ENCODE measurements around the gene C3orf20.
"Not testable (repeated sequence)": the region's sequence is repeated elsewhere in the genome, so short reads cannot be mapped to it uniquely, and the experiment has no call there.

The C3orf20 gene

GRCh38 chr3:14798231-14798630 is 123.3 kb downstream of the C3orf20 start:
- no peak for DNase-seq (ENCODE audit: low read depth)

DNA sequence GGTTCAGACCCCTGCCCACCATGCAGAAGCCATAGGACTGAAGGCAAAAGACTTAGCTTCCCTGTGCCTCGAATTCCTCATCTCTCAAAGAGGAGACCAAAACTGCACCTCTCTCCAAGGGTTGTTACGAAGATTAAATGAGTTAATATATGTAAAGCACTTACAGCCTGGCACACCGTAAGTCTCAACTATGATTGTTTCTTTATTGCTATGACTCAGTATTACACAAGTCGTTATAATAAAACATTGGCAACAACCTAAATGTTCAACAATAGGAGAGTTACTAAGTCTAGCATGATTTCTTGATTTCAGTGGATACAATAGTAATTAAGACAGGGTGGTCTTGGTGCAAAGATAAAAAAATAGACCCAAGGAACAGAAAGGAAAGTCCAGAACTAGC is 124.2 kb downstream of the C3orf20 start:
- DNase-seq (ENCODE audit: low read depth): no peak

GRCh38 chr3:14801031-14801430 is 126.1 kb downstream of the C3orf20 start:
- DNase-seq (ENCODE audit: low read depth): no peak

DNA sequence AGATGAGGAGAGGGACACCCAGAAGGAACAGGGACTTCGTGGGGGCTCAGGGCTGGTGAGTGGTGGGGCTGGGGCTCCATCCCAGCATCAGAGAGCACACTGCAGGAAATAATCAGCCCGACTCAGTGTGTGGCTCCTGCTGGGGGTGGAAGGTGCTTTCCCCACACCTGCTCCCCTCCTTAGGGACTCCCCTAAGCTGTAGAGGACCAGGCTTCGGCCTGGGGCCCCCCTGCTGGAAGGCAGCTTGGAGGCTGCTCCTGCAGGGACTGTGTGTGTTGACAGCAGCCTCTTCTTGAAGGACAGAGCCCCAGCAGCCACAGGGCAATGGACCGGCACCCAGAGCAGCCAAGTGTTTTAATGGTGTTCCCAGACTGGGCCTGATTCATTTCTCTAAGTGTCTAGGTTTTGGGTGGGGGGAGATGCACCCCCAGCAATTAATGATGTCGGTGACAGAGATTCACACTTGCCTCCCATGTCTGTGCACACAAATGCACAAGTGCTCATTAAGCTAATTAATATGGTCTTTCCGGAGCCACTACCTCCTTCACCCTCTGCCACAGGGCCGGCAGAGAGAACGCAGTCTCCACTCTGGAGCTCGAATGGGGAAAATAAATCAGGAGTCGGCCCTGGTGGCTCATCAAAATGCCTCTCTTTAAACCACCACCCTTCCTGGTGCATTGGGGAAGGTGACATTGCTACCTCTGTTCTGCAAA is 126.9 kb downstream of the C3orf20 start:
- no peak for DNase-seq (ENCODE audit: low read depth)

DNA sequence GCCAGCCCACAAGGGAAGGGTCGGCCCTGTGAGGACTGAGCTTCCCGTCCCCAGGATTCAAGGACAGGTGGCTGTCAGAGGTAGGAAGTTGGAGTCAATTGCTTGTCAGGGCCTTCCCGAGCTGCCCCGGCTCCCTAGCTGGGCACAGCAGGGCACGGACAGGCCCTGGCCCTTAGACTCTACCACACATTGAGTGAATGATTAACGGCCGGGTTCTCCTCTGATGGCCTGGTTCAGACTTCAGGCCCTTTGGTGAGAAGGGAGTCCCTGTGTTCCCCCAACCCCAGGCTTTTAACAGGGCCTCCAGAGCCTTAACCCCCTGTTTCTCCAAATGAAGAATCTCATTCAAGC is 127.4 kb downstream of the C3orf20 start:
- DNase-seq (ENCODE audit: low read depth): no peak

DNA sequence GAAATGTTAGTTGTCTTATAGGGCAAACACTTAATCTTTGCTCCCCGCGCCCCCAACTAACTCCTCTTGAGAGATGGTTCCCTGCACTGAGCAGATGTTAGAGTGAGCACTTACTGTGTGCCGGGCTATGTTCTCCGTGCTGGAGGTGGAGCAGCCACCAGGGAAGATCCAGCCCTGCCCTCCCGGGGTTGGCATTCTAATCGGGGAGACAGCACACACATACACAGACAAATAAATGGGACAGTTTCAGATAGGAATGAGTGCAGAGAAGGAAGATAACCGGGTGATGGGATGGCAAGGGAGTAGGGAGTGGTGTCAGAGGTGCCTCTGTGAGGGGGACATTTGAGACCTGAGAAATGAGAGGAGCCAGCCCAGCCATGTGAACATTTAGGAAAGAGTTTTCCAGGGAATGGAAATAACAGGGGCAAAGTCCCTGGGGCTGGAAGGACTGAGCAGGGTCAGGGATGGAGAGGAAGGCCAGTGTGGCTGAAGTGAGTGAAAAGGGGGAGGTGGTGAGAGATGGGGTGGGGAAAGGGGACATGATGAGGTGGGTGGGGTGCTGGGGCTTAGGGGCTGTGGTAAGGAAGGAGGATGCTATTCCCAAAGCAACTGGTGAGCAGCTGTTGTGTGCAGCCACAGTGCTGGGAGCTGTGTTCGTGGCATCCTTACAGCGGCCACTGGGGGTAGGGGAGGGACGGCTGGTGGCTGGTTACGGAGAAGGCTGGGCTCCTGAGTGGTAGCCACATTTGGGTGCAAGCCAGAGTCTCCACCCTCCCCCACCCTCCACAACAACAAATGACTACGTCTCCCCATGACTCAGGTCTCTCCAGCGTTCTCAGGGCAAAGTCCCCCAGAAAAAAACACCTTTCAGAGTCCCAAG is 128.4 kb downstream of the C3orf20 start:
- no peak for DNase-seq (ENCODE audit: low read depth)

DNA sequence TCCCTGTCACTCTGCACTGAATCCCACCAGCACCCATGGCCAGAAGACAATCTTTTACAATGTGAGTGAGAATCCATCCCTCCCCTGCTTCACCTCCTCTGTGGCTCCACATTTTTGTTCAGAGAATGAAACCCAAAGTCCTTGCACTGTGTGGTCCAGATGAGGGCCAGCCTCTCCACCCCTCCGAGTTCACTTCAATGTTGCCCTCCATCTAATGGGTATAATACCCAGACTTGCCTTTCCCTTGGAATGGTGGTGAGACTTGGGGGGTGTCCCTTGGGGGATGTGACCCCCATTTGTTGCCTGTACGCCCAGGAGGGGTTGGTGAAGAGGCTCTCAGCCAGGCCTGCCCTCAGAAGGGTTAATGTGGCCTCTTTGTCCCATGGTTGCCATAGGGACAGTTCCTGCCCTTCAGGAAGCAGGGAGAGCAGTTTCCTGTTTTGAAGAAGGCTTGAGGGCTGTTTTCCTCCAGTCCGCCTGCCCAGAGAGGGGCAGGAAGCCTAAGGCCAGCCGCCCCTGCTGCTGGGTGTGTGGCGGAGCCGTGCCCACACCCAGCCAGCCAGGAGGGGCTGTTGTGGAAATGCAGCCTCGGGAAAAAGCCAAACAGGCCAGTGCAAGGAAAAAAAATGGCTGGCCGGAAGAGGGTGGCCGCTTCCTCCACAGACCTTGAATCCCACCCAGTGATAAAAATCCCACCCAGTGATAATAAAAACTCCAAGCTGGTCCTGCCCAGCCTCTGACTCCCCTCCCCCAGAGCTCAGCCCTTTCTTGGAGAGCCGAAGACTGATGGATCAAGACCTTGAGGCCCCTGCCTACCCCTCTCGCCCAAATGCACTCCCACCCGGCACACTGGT is 129.3 kb downstream of the C3orf20 start:
- DNase-seq (ENCODE audit: low read depth): no peak

GRCh38 chr3:14804835-14805780 is 130.2 kb downstream of the C3orf20 start:
- no peak for DNase-seq (ENCODE audit: low read depth)

- DNase-seq (ENCODE audit: low read depth): no peak
Measured at GRCh38 chr3:14805961-14806537, 131.1 kb downstream of the C3orf20 start.

- DNase-seq (ENCODE audit: low read depth): no peak
Measured at GRCh38 chr3:14806641-14807263, 131.8 kb downstream of the C3orf20 start.

GRCh38 chr3:14808025-14808424 is 133.1 kb downstream of the C3orf20 start:
- no peak for DNase-seq (ENCODE audit: low read depth)

GRCh38 chr3:14808502-14809266 is 133.7 kb downstream of the C3orf20 start:
- no peak for DNase-seq (ENCODE audit: low read depth)

GRCh38 chr3:14809611-14810010 is 134.7 kb downstream of the C3orf20 start:
- not testable (repeated sequence) for DNase-seq (ENCODE audit: low read depth)

- DNase-seq (ENCODE audit: low read depth): no peak
Measured at GRCh38 chr3:14810070-14810791, 135.3 kb downstream of the C3orf20 start.

GRCh38 chr3:14810801-14811661 is 136.1 kb downstream of the C3orf20 start:
- no peak for DNase-seq (ENCODE audit: low read depth)

DNA sequence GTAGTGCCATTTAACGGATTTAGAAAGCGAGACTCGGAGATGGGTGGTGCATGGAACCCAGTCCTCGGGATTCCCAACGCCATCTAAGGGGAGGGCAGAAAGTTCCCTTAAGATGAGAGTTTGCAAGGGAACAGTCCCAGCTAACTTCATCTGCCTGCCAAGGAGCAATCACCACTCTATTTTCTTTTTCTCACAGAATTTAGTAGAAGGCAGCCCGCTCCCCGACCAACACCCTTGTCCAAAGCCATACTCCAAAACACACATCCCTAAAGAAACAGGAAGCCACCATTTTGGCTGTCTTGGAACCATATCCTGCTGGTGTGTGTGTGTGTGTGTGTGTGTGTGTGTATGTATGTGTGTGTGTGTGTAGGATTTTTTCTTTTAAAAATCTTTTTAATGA is 136.7 kb downstream of the C3orf20 start:
- no peak for DNase-seq (ENCODE audit: low read depth)

GRCh38 chr3:14812196-14812790 is 137.4 kb downstream of the C3orf20 start:
- no peak for DNase-seq (ENCODE audit: low read depth)

DNA sequence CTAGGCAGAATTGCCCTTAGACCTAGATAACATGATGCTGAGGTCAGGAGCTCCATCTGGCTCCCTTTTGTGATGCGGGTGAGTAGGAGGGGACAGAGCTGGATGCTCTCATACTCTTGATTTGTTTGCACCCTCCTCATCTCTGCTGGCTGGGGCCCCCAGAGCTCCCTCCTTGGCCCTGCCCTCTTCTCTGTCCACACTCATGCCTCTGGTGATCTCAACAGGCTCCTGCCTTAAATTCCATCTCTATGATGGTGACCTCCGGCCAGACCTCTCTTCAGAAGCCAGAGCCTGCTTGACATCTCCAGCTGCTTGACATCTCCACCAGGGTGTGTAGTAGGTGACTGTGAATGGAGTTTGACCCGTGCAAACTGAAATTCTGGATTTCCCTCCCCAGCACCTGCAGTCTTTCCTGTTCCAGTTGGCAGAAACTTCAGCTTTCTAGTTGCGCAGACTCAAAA is 139.5 kb downstream of the C3orf20 start:
- no peak for DNase-seq (ENCODE audit: low read depth)
